IMR-90 (cell line): ENCODE measurements around the gene NARS2. TPM values are rescaled to one million over a fixed set of nuclear protein-coding genes. Genes with fewer than 3 reads are reported as not detected.

ENCODE experiments used
- ATAC-seq: fragments of 200-7000 bp; cut with Tn5 transposase; 2 replicates; pipeline ENCODE4 v1.9.1; 2020; ENCODE audit warnings: low read depth, mild to moderate bottlenecking, moderate library complexity
- BruUV-seq: library from RNA; stranded (reverse); fragments of 400-500 nt; replicated peaks from 2 replicates; lab custom pipeline; 2021; lab: Mats Ljungman, UMichigan
- CTCF ChIA-PET: fragments of 300-600 bp; formaldehyde crosslinking; extraction: SDS; loops from one replicate; lab custom pipeline; 2021; ENCODE audit warnings: antibody characterized with exemption; lab: Yijun Ruan, JAX
- POLR2A ChIA-PET: fragments of 300-600 bp; sonication (Branson Sonifier 250); formaldehyde crosslinking; loops from one replicate; lab custom pipeline; 2022; ENCODE audit warnings: antibody characterized with exemption; ENCODE audit not compliant: unreplicated experiment; lab: Charles Lee
- DNase-seq: peaks from one replicate; pipeline ENCODE4 v3.0.0; 2013
- H2AFZ ChIP-seq: replicated peaks from 2 replicates; pipeline ENCODE3; 2013; ENCODE audit warnings: low read length, mild to moderate bottlenecking; ENCODE audit not compliant: poor library complexity
- H2AK5ac ChIP-seq: 2 replicates; pipeline ENCODE4 v1.6.1; 2013; ENCODE audit warnings: low read depth, low read length, inconsistent platforms
- H2AK9ac ChIP-seq: replicated peaks from 2 replicates; pipeline ENCODE3; 2013; ENCODE audit warnings: mild to moderate bottlenecking, low read depth, low read length, moderate library complexity; ENCODE audit not compliant: poor library complexity
- H2BK120ac ChIP-seq: 2 replicates; pipeline ENCODE4 v1.6.1; 2013; ENCODE audit warnings: low read depth, low read length, inconsistent platforms
- H2BK15ac ChIP-seq: 3 replicates; pipeline ENCODE4 v1.6.1; 2013; ENCODE audit warnings: low read depth, low read length, inconsistent platforms
- H2BK20ac ChIP-seq: 2 replicates; pipeline ENCODE4 v1.6.1; 2013; ENCODE audit warnings: low read depth, mild to moderate bottlenecking, inconsistent platforms, low read length, moderate library complexity
- H2BK5ac ChIP-seq: 2 replicates; pipeline ENCODE4 v1.6.1; 2013; ENCODE audit warnings: mild to moderate bottlenecking, low read depth, low read length, inconsistent platforms; ENCODE audit not compliant: poor library complexity, severe bottlenecking
- H3K14ac ChIP-seq: replicated peaks from 2 replicates; pipeline ENCODE4 v1.6.1; 2013; ENCODE audit warnings: low read depth, low read length, inconsistent platforms
- H3K18ac ChIP-seq: 2 replicates; pipeline ENCODE4 v1.6.1; 2013; ENCODE audit warnings: low read depth, low read length, control low read depth
- H3K23ac ChIP-seq: 2 replicates; pipeline ENCODE4 v1.6.1; 2013; ENCODE audit warnings: low read depth, low read length, inconsistent platforms
- H3K27ac ChIP-seq: 2 replicates; pipeline ENCODE4 v1.5.1; 2013; ENCODE audit warnings: mild to moderate bottlenecking, control low read depth, low read length; ENCODE audit not compliant: insufficient read depth
- H3K27me3 ChIP-seq: 2 replicates; pipeline ENCODE4 v1.6.1; 2013; ENCODE audit warnings: low read length; ENCODE audit not compliant: control insufficient read depth, insufficient read depth
- H3K36me3 ChIP-seq: 2 replicates; pipeline ENCODE4 v1.6.1; 2013; ENCODE audit warnings: low read length, mixed read lengths; ENCODE audit not compliant: control insufficient read depth, insufficient read depth
- H3K4ac ChIP-seq: 2 replicates; pipeline ENCODE4 v1.6.1; 2013; ENCODE audit warnings: low read depth, low read length, inconsistent platforms
- H3K4me1 ChIP-seq: 2 replicates; pipeline ENCODE4 v1.6.1; 2013; ENCODE audit warnings: low read length, mixed read lengths; ENCODE audit not compliant: control insufficient read depth, insufficient read depth
- H3K4me2 ChIP-seq: 2 replicates; pipeline ENCODE4 v1.6.1; 2013; ENCODE audit warnings: low read depth, mild to moderate bottlenecking, control low read depth, low read length, moderate library complexity
- H3K4me3 ChIP-seq: 2 replicates; pipeline ENCODE4 v1.5.1; 2013; ENCODE audit warnings: low read depth, mild to moderate bottlenecking, control low read depth, low read length, moderate library complexity; ENCODE audit not compliant: insufficient read depth
- H3K56ac ChIP-seq: 2 replicates; pipeline ENCODE4 v1.6.1; 2013; ENCODE audit warnings: low read length, inconsistent platforms; ENCODE audit not compliant: insufficient read depth; ENCODE audit errors: extremely low read depth
- H3K79me1 ChIP-seq, 2 experiments: 2 replicates each; pipeline ENCODE4 v1.6.1; 2013; ENCODE audit warnings: low read length in 2 of 2, inconsistent platforms in 1 of 2, low read depth in 1 of 2
- H3K9ac ChIP-seq: 2 replicates; pipeline ENCODE4 v1.6.1; 2013; ENCODE audit warnings: low read depth, low read length, control low read depth
- H3K9me1 ChIP-seq: 2 replicates; pipeline ENCODE4 v1.6.1; 2013; ENCODE audit warnings: low read length, inconsistent platforms; ENCODE audit not compliant: insufficient read depth
- H3K9me3 ChIP-seq: 2 replicates; pipeline ENCODE4 v1.6.1; 2013; ENCODE audit warnings: low read length; ENCODE audit not compliant: control insufficient read depth, insufficient read depth
- H4K20me1 ChIP-seq: 2 replicates; pipeline ENCODE4 v1.6.1; 2013; ENCODE audit warnings: low read length, inconsistent platforms; ENCODE audit not compliant: insufficient read depth
- H4K5ac ChIP-seq: 2 replicates; pipeline ENCODE4 v1.6.1; 2013; ENCODE audit warnings: mild to moderate bottlenecking, low read depth, low read length, control low read depth
- H4K8ac ChIP-seq, 2 experiments: 2 replicates each; pipeline ENCODE4 v1.6.1; 2013; ENCODE audit warnings: low read depth in 2 of 2, low read length in 2 of 2, control low read depth in 1 of 2, inconsistent platforms in 1 of 2
- H4K91ac ChIP-seq: 2 replicates; pipeline ENCODE4 v1.6.1; 2013; ENCODE audit warnings: low read depth, low read length, inconsistent platforms; ENCODE audit not compliant: insufficient read depth
- BHLHE40 ChIP-seq: fragments of 150-350 bp; IDR thresholded peaks from 2 replicates; pipeline ENCODE4 v1.6.1; 2016; ENCODE audit warnings: mild to moderate bottlenecking, low read depth, low read length
- CEBPB ChIP-seq: IDR thresholded peaks from 2 replicates; pipeline ENCODE4 v1.6.1; 2012; ENCODE audit warnings: low read depth, low read length, improper control_type of control experiment
- CHD1 ChIP-seq: IDR thresholded peaks from 2 replicates; pipeline ENCODE4 v1.6.1; 2012; ENCODE audit warnings: low read depth, low read length, improper control_type of control experiment
- CTCF ChIP-seq: conservative IDR thresholded peaks from 2 replicates; pipeline ENCODE4 v1.5.1; 2012; ENCODE audit warnings: mild to moderate bottlenecking, low read depth, low read length, improper control_type of control experiment
- ELK1 ChIP-seq: fragments of 150-350 bp; IDR thresholded peaks from 2 replicates; pipeline ENCODE4 v1.6.1; 2016; ENCODE audit warnings: low read depth, mild to moderate bottlenecking, low read length, moderate library complexity, borderline replicate concordance
- FOS ChIP-seq: fragments of 150-350 bp; IDR thresholded peaks from 2 replicates; pipeline ENCODE4 v1.6.1; 2016; ENCODE audit warnings: low read depth, low read length
- MAFK ChIP-seq: IDR thresholded peaks from 2 replicates; pipeline ENCODE4 v1.6.1; 2012; ENCODE audit warnings: low read depth, low read length, improper control_type of control experiment
- MAZ ChIP-seq: IDR thresholded peaks from 2 replicates; pipeline ENCODE4 v1.6.1; 2012; ENCODE audit warnings: low read depth, mild to moderate bottlenecking, low read length, improper control_type of control experiment, moderate library complexity, borderline replicate concordance
- MXI1 ChIP-seq: IDR thresholded peaks from 2 replicates; pipeline ENCODE4 v1.6.1; 2012; ENCODE audit warnings: low read depth, mild to moderate bottlenecking, low read length, moderate library complexity, borderline replicate concordance
- NFE2L2 ChIP-seq: fragments of 150-350 bp; IDR thresholded peaks from 2 replicates; pipeline ENCODE4 v1.6.1; 2016; ENCODE audit warnings: low read depth, mild to moderate bottlenecking, low read length
- POLR2A ChIP-seq: IDR thresholded peaks from 2 replicates; pipeline ENCODE4 v1.6.1; 2012; ENCODE audit warnings: mild to moderate bottlenecking, low read depth, low read length
- RAD21 ChIP-seq: IDR thresholded peaks from 2 replicates; pipeline ENCODE4 v1.6.1; 2012; ENCODE audit warnings: low read length, improper control_type of control experiment
- RCOR1 ChIP-seq: IDR thresholded peaks from 2 replicates; pipeline ENCODE4 v1.6.1; 2012; ENCODE audit warnings: mild to moderate bottlenecking, low read length, improper control_type of control experiment; ENCODE audit not compliant: insufficient replicate concordance
- RFX5 ChIP-seq: IDR thresholded peaks from 2 replicates; pipeline ENCODE4 v1.8.0; 2012; ENCODE audit warnings: low read depth, mild to moderate bottlenecking, low read length, moderate library complexity
- SMC3 ChIP-seq: fragments of 150-350 bp; IDR thresholded peaks from 2 replicates; pipeline ENCODE4 v1.6.1; 2016; ENCODE audit warnings: low read depth, mild to moderate bottlenecking, antibody characterized with exemption, low read length, moderate library complexity
- USF2 ChIP-seq: fragments of 150-350 bp; IDR thresholded peaks from 2 replicates; pipeline ENCODE4 v1.6.1; 2017; ENCODE audit warnings: mild to moderate bottlenecking, antibody characterized with exemption, low read length, low read depth
- dilution Hi-C: fragments of 300-500 bp; cut with HindIII; formaldehyde crosslinking; loops from one replicate; pipeline ENCODE4 v1.14.3; 2018; ENCODE audit warnings: low sequenced_read_pairs; ENCODE audit not compliant: unreplicated experiment
- in situ Hi-C: fragments of 300-500 bp; cut with MboI; formaldehyde crosslinking; loops from 3 replicates; pipeline ENCODE4 v1.14.3; 2019; ENCODE audit warnings: low sequenced_read_pairs, inconsistent platforms, mixed read lengths
- intact Hi-C: fragments of 100-400 bp; cut with micrococcal nuclease; formaldehyde crosslinking; loops from 2 replicates; pipeline ENCODE4 v1.10.0; 2022
- polyA plus RNA-seq, 3 experiments: library from polyadenylated mRNA; depleted of rRNA; stranded (reverse); fragments of >200 nt; gene quantifications; 2 replicates each; pipeline ENCODE4 v1.2.3, GENCODE V29; 2012; ENCODE audit warnings: low replicate concordance in 1 of 3
- total RNA-seq: library from RNA; depleted of rRNA; stranded (reverse); fragments of >200 nt; gene quantifications from 2 replicates; pipeline ENCODE4 v1.2.3, GENCODE V29; 2012

The NARS2 gene
- total and polyA plus RNA-seq, 2 of the 4 experiments (the other 2 are of a cell fraction) = 8.0 to 15.8 TPM

DNA sequence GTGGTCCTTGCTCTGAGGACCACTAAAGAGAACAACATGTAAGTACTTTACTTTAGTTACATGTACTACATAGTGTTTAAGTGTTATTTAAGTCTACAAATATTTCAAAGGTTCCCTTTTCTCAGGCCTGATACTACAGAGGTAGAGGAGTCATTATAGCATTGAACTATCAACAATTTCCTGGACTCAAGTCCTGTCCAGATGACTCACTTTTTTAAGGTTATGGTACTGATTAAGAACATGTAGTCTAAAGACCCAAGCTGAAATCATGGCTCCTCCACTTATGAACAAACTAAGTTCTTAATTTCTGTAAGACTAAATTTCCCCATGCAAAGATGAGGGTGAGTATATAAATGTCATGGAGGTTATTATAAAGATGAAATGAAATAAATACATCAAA, 74.7 kb downstream of the NARS2 start:
- dilution Hi-C loops = no loop called here
- peak; percentile 52 for DNase-seq
- Histone ChIP-seq H2AFZ (no peak overlapping the region), H3K4me2 (no peak overlapping the region), H3K14ac (no peak overlapping the region), H3K9ac (no peak overlapping the region), H3K23ac (no peak overlapping the region), H2BK120ac (no peak overlapping the region), H3K4me1 (peaks cover 5% of the 10 kb centered on the region; the same call in 1 of the 2 replicates), H4K5ac (no peak overlapping the region), H2AK5ac (no peak overlapping the region), H3K56ac (no peak overlapping the region), H4K8ac (no peak overlapping the region), H3K4ac (no peak overlapping the region), H2BK15ac (no peak overlapping the region), H4K20me1 (no peaks in the 10 kb centered on the region), H3K9me3 (no peaks in the 10 kb centered on the region), H3K79me1 (peaks cover 0 to 4% of the 10 kb centered on the region in 2 experiments; a peak in 1 of 4 replicates), H3K18ac (no peak overlapping the region), H2BK20ac (no peak overlapping the region), H2BK5ac (no peak overlapping the region), H2AK9ac (no peak overlapping the region), H3K27me3 (no peaks in the 10 kb centered on the region), H3K27ac (no peak overlapping the region), H3K36me3 (no peaks in the 10 kb centered on the region), H3K9me1 (no peaks in the 10 kb centered on the region), H3K4me3 (no peak overlapping the region), H4K91ac (no peak overlapping the region)
- BruUV-seq = no TSS peak
- TF ChIP-seq USF2 (no peak), MAZ (no peak), FOS (no peak), RAD21 (no peak), CTCF (no peak), POLR2A (no peak), SMC3 (no peak), RFX5 (no peak), MAFK (no peak), CHD1 (no peak), RCOR1 (no peak), ELK1 (no peak), BHLHE40 (no peak), NFE2L2 (no peak), CEBPB (no peak), MXI1 (no peak)
- no peak for ATAC-seq
- ChIA-PET POLR2A (no interaction called here), CTCF (no interaction called here)
- in situ Hi-C loops = no loop called here
- intact Hi-C loops = loop anchor here (5.0 kb wide), 1 partner anchor 68 kb away; no protein-coding TSS in a partner anchor
